Thyroid gland (tissue), 4 donors: ENCODE data around the gene CD72.

Experiments used
- CTCF ChIP-seq, 6 experiments: fragments of 200-600 bp in 3 of 6; fragments of 450-650 bp in 3 of 6; sonication (generic) in 3 of 6; IDR thresholded peaks; one replicate each; pipeline ENCODE4 v1.5.1; 2016 to 2019; ENCODE audit warnings: antibody characterized with exemption in 6 of 6, mild to moderate bottlenecking in 2 of 6, inconsistent platforms in 1 of 6, moderate library complexity in 1 of 6
- POLR2A ChIP-seq, 2 donors: fragments of 450-650 bp; IDR thresholded peaks; one replicate each; pipeline ENCODE4 v1.6.1; 2017; ENCODE audit warnings: antibody characterized with exemption in 2 of 2, mild to moderate bottlenecking in 2 of 2, moderate library complexity in 1 of 2

GRCh38 chr9:35649431-35650340 is 31.5 kb upstream of the CD72 start:
- TF ChIP-seq CTCF (IDR thresholded peaks at IDR 0.05) (no peak), POLR2A (IDR thresholded peaks at IDR 0.05) (no peak)
